ENCODE data around the gene GLIPR1L2.
"Not testable (repeated sequence)": the region's sequence is repeated elsewhere in the genome, so short reads cannot be mapped to it uniquely, and the experiment has no call there.

- TF ChIP-seq, protein P1, sequence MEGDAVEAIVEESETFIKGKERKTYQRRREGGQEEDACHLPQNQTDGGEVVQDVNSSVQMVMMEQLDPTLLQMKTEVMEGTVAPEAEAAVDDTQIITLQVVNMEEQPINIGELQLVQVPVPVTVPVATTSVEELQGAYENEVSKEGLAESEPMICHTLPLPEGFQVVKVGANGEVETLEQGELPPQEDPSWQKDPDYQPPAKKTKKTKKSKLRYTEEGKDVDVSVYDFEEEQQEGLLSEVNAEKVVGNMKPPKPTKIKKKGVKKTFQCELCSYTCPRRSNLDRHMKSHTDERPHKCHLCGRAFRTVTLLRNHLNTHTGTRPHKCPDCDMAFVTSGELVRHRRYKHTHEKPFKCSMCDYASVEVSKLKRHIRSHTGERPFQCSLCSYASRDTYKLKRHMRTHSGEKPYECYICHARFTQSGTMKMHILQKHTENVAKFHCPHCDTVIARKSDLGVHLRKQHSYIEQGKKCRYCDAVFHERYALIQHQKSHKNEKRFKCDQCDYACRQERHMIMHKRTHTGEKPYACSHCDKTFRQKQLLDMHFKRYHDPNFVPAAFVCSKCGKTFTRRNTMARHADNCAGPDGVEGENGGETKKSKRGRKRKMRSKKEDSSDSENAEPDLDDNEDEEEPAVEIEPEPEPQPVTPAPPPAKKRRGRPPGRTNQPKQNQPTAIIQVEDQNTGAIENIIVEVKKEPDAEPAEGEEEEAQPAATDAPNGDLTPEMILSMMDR (IDR thresholded peaks at IDR 0.05) = not testable (repeated sequence)
- not testable (repeated sequence) for TF ChIP-seq EP300 (IDR thresholded peaks at IDR 0.05)
These were observed 44.7 kb upstream of the GLIPR1L2 start for GRCh38 chr12:75346215-75346614.
